ENCODE data around the gene SRP14. TPM values are rescaled to one million over a fixed set of nuclear protein-coding genes. Genes with fewer than 3 reads are reported as not detected.

SRP14 gene
- total RNA-seq, 1 experiment from 2014 or later: 358 TPM

Other genes starting within 250 kb of the SRP14 start
- gene GPR176, start 118.9 kb downstream of the SRP14 start, total RNA-seq (2014; rRNA removed; shearing (Covaris generic)): 20.4 and 21.5 TPM in 2 replicates
- 29.1 and 39.5 TPM in 2 replicates for gene EIF2AK4, start 105.1 kb downstream of the SRP14 start, total RNA-seq (2014; rRNA removed; shearing (Covaris generic))
- gene BMF, start 69.7 kb upstream of the SRP14 start, total RNA-seq (2014; rRNA removed; shearing (Covaris generic)): 18.7 and 19.6 TPM in 2 replicates
- gene BUB1B, start 121.9 kb upstream of the SRP14 start, total RNA-seq (2014; rRNA removed; shearing (Covaris generic)): 55.5 and 56.2 TPM in 2 replicates
- 2.4 TPM in 1 of 2 replicates, not detected in the other for gene PAK6, start 199.9 kb upstream of the SRP14 start, total RNA-seq (2014; rRNA removed; shearing (Covaris generic))
- gene ANKRD63, start 243.9 kb upstream of the SRP14 start, total RNA-seq (2014; rRNA removed; shearing (Covaris generic)): 0.37 TPM in 1 of 2 replicates, not detected in the other

Data from H4 (cell line).